Measurements from ENCODE around the gene ZNF700.

- TF ChIP-seq CTCF (IDR thresholded peaks at IDR 0.05) = no peak
- no peak for TF ChIP-seq POLR2AphosphoS5 (IDR thresholded peaks at IDR 0.05)
- TF ChIP-seq POLR2A (IDR thresholded peaks at IDR 0.05) = no peak
- no peak for TF ChIP-seq EP300 (IDR thresholded peaks at IDR 0.05)
These were observed 19.0 kb upstream of the ZNF700 start for GRCh38 chr19:11905928-11906327.
